HUES48 (cell line): ENCODE measurements around the gene KTI12.
A peak's percentile ranks its signal among the peaks of the same experiment; 100 is the strongest.
"Not testable (repeated sequence)": the region's sequence is repeated elsewhere in the genome, so short reads cannot be mapped to it uniquely, and the experiment has no call there.

Experiments
- H3K27ac ChIP-seq: one replicate; pipeline ENCODE4 v1.7.0; 2013; ENCODE audit warnings: low read depth, low read length, inconsistent platforms
- H3K27me3 ChIP-seq: 2 replicates; pipeline ENCODE4 v1.6.1; 2013; ENCODE audit warnings: mild to moderate bottlenecking, low read length; ENCODE audit not compliant: control insufficient read depth, insufficient read depth
- H3K36me3 ChIP-seq: 2 replicates; pipeline ENCODE4 v1.6.1; 2013; ENCODE audit warnings: low read length; ENCODE audit not compliant: control insufficient read depth, insufficient read depth
- H3K4me1 ChIP-seq: 2 replicates; pipeline ENCODE4 v1.6.1; 2013; ENCODE audit warnings: mild to moderate bottlenecking, low read length; ENCODE audit not compliant: control insufficient read depth, insufficient read depth
- H3K4me3 ChIP-seq: 2 replicates; pipeline ENCODE4 v1.5.1; 2013; ENCODE audit warnings: mild to moderate bottlenecking, low read depth, low read length
- H3K9ac ChIP-seq: 2 replicates; pipeline ENCODE4 v1.6.1; 2013; ENCODE audit warnings: mild to moderate bottlenecking, low read depth, low read length, moderate library complexity
- H3K9me3 ChIP-seq: 2 replicates; pipeline ENCODE4 v1.6.1; 2013; ENCODE audit warnings: low read length; ENCODE audit not compliant: control insufficient read depth, insufficient read depth

KTI12 gene

DNA sequence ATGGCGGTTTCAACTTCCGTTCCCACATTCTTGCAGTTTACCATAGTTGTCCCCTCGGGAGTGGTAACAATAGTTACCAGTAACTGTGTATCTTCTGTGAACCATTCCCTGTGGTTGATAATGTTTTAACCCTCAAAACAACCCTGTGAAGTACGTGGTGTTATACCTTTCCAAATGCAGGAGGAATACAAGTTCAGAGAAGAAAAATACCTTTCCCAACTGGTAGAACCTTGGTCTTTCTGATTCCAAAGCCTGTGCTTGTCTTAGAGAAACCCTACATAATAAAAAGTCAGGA is 23.3 kb upstream of the KTI12 start:
- H3K4me3 ChIP-seq, result peak overlapping the region; percentile 98
- peaks cover 45% of the 10 kb centered on the region for H3K36me3 ChIP-seq
- H3K4me1 ChIP-seq, result peaks cover 15% of the 10 kb centered on the region
- peak overlapping the region; percentile 91 for H3K9ac ChIP-seq
- no peaks in the 10 kb centered on the region for H3K27me3 ChIP-seq
- H3K27ac ChIP-seq, result peak overlapping the region; percentile 99
- no peaks in the 10 kb centered on the region for H3K9me3 ChIP-seq

DNA sequence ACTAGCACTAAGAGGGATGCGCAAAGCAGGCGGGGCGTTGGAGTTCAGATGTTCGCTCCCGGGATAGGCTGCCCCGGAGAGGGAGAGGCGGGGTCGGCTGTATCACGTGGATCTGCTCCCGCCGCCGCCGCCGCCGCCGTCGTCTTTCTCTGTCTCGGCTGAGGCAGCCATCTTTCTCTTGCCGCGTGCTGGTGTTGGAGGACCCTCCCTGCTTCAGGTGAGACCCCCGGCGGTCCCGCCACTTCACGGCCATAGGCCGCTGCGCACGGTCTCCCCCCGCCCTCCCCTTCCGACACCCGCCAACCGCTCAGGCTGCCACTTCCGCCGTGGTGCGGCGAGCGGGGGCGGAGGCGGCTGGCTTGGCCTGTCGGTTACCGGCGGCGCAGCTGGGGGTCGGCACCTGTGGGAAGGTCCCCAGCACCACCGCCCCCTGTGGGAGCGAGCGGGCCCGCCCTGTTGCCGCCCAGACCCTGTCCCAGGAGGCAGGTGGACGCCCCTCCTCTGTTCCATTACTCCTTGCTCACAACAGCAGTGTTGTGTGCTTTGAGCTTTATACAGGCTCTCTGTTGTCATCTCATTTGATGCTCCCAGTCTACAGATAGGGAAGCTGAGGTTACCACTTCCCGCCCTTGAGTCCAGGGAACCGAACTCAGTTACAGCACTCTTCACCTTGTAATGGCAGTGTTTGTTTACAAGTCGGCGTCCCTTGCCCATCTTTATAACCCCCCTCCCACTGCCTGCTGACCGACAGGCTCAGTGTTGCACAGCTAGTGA is 22.7 kb upstream of the KTI12 start, which contains the start of gene BTF3L4:
TSS of gene BTF3L4 (plus strand) at position 133 of the 774 bp plus-strand sequence. CDS start 3,553 bp downstream, outside the sequence.
- Histone ChIP-seq H3K9ac (peak within 1 kb of the TSS; percentile 91), H3K9me3 (no peaks in the 10 kb centered on the region), H3K36me3 (peaks cover 45% of the 10 kb centered on the region), H3K27ac (peak within 1 kb of the TSS; percentile 99), H3K27me3 (no peaks in the 10 kb centered on the region), H3K4me1 (peaks cover 15% of the 10 kb centered on the region), H3K4me3 (peak within 1 kb of the TSS; percentile 98)

GRCh38 chr1:52055866-52056162 is 22.2 kb upstream of the KTI12 start:
- H3K4me1 ChIP-seq, result peaks cover 15% of the 10 kb centered on the region
- H3K4me3 ChIP-seq, result peak overlapping the region; percentile 98
- peak overlapping the region; percentile 82 for H3K9ac ChIP-seq
- peaks cover 44% of the 10 kb centered on the region for H3K36me3 ChIP-seq
- peak overlapping the region; percentile 99 for H3K27ac ChIP-seq
- H3K9me3 ChIP-seq, result no peaks in the 10 kb centered on the region
- H3K27me3 ChIP-seq, result no peaks in the 10 kb centered on the region

- H3K4me1 ChIP-seq, result peaks cover 15% of the 10 kb centered on the region
- H3K27ac ChIP-seq, result peak within 1 kb of the TSS; percentile 99
- no peaks in the 10 kb centered on the region for H3K27me3 ChIP-seq
- peak within 1 kb of the TSS; percentile 82 for H3K9ac ChIP-seq
- no peaks in the 10 kb centered on the region for H3K9me3 ChIP-seq
- H3K4me3 ChIP-seq, result peak within 1 kb of the TSS; percentile 98
- H3K36me3 ChIP-seq, result peaks cover 44% of the 10 kb centered on the region
These were observed 21.7 kb upstream of the KTI12 start, which contains the start of gene TXNDC12 for GRCh38 chr1:52055066-52055865. Gene TXNDC12 (minus strand): TSS chr1:52055191. CDS start chr1:52055096, 95 bp downstream.

GRCh38 chr1:52054496-52055065 is 21.0 kb upstream of the KTI12 start:
- H3K9me3 ChIP-seq, result no peaks in the 10 kb centered on the region
- H3K27ac ChIP-seq, result peak overlapping the region; percentile 99
- peaks cover 40% of the 10 kb centered on the region for H3K36me3 ChIP-seq
- H3K4me1 ChIP-seq, result peaks cover 15% of the 10 kb centered on the region
- H3K4me3 ChIP-seq, result peak overlapping the region; percentile 98
- H3K27me3 ChIP-seq, result no peaks in the 10 kb centered on the region
- peak overlapping the region; percentile 82 for H3K9ac ChIP-seq

- Histone ChIP-seq H3K9me3 (no peaks in the 10 kb centered on the region), H3K4me1 (peaks cover 15% of the 10 kb centered on the region), H3K4me3 (peak overlapping the region; percentile 98), H3K36me3 (peaks cover 34% of the 10 kb centered on the region), H3K27me3 (no peaks in the 10 kb centered on the region), H3K9ac (no peak overlapping the region), H3K27ac (no peak overlapping the region)
These were observed 20.3 kb upstream of the KTI12 start for GRCh38 chr1:52053862-52054261.

- peaks cover 38% of the 10 kb centered on the region for H3K36me3 ChIP-seq
These were observed 15.7 kb upstream of the KTI12 start for GRCh38 chr1:52049337-52049736.

DNA sequence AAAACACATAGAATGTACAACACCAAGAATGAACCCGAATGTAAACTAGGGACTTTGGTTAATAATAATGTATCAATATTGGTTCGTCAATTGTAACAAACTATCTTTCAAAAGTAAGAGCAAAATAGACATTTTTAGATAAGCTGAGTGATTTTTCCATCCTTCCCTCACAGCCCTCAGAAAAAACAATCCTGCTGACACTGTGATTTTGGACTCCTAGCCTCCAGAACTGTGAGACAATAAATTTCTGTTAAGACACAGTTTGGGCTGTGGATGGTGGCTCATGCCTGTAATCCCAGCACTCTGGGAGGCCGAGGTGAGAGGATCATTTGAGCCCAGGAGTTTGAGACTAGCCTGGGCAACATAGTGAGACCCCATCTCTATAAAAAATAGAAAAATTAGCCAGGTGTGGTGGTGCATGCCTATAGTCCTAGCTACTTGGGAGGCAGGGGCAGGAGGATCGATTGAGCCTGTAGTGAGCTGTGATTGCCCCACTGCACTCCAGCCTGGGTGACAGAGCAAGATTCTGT is 12.1 kb upstream of the KTI12 start:
- H3K27ac ChIP-seq, result not testable (repeated sequence)

More at GRCh38 chr1:52049337-52049736, 15.7 kb upstream of the KTI12 start:
- H3K4me3 ChIP-seq, H3K9ac ChIP-seq, H3K9me3 ChIP-seq, H3K27ac ChIP-seq, H3K4me1 ChIP-seq, H3K27me3 ChIP-seq: not testable (repeated sequence)

GRCh38 chr1:52045236-52045635 is 11.6 kb upstream of the KTI12 start:
- Histone ChIP-seq H3K4me3 (no peak overlapping the region), H3K9ac (no peak overlapping the region), H3K27me3 (no peaks in the 10 kb centered on the region)

More for the DNA sequence above, 12.1 kb upstream of the KTI12 start:
- peaks cover 28% of the 10 kb centered on the region for H3K36me3 ChIP-seq
- H3K27me3 ChIP-seq, H3K4me3 ChIP-seq, H3K4me1 ChIP-seq, H3K9ac ChIP-seq, H3K9me3 ChIP-seq: not testable (repeated sequence)

GRCh38 chr1:52041551-52042185 is 8.1 kb upstream of the KTI12 start:
- H3K9ac ChIP-seq, result no peak overlapping the region
- no peaks in the 10 kb centered on the region for H3K9me3 ChIP-seq
- H3K27me3 ChIP-seq, result no peaks in the 10 kb centered on the region
- H3K4me3 ChIP-seq, result no peak overlapping the region
- H3K4me1 ChIP-seq, result no peaks in the 10 kb centered on the region
- H3K36me3 ChIP-seq, result peaks cover 47% of the 10 kb centered on the region
- no peak overlapping the region for H3K27ac ChIP-seq

More at GRCh38 chr1:52045236-52045635, 11.6 kb upstream of the KTI12 start:
- Histone ChIP-seq H3K27ac (no peak overlapping the region), H3K9me3 (no peaks in the 10 kb centered on the region), H3K36me3 (peaks cover 28% of the 10 kb centered on the region), H3K4me1 (no peaks in the 10 kb centered on the region)
